ENCODE results near the gene ZNF821.

GRCh38 chr16:71915350-71915749, 31.4 kb upstream of the ZNF821 start:
- TF ChIP-seq CTCF (IDR thresholded peaks at IDR 0.05; ENCODE audit: borderline replicate concordance, extremely low read depth, low read length, poor library complexity, severe bottlenecking), result no peak
- no peak for TF ChIP-seq EZH2 (IDR thresholded peaks at IDR 0.05; ENCODE audit: borderline replicate concordance, low read depth, low read length, severe bottlenecking)

Data from DND-41 (cell line).